ENCODE measurements around the gene INSRR.

INSRR gene

GRCh38 chr1:156848461-156849150 lies 10.3 kb downstream of the INSRR start:
- DNase-seq (ENCODE audit: low spot score): no peak

DNA sequence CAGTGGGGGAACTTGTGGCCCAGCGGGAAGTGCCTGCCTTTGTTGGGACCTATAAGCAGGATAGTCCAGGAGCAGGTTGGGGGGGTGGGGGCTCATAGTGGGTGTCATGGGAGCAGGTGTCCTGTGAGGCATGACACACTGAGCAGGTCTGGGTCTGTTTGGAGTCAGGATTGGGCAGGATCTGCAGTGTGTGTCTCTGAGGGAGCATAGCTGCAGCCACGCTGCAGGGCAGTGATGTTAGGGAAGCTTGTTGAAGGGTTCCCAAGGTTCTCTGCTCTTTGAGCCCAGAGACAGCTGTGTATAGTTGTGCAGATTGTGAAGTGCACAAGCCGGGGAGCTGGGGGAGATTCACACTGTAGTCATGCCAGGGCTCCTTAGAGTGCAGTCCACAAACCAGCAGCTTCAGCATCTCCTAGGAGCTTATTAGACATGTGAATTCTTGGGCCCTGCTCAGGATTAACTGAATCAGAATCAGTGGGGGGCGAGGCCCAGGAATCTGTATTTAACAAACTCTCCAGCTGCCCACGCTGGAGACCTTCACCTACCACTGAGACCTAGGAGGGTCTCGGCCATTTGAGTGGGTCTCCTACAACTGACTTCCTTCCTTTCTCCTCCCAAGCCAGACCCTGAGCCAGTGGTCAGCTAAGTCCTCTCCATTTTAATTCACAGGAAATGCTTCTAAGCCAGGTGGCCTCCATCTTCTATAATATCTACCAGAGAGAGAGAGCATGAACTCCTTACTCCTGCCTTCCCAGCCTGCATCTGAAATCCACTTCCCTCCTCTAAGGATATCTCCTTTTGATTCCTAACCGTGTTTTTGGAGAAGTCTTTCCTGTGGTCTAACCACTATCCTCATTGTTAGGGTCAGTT lies 11.1 kb downstream of the INSRR start:
- no peak for DNase-seq (ENCODE audit: low spot score)

DNA sequence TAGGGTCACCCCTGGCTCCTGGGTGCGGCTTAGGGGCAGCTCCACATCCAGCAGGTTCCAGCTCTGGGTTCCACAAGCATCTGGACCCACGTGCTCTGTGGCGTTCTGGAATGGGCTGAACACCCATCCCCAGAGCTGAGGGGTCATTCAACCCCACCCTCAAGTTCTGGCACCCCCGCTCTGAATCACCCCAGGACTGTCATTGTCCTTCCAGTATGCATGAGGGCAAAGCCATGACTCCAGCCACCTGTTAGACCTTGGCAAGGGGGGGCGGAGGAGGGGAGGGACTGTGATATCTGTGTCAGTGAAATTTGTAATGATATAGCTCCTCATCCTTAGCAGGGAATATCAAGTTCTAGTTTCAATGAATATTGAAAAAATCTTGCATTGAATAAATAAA lies 12.3 kb downstream of the INSRR start:
- DNase-seq (ENCODE audit: low spot score): no peak

DNA sequence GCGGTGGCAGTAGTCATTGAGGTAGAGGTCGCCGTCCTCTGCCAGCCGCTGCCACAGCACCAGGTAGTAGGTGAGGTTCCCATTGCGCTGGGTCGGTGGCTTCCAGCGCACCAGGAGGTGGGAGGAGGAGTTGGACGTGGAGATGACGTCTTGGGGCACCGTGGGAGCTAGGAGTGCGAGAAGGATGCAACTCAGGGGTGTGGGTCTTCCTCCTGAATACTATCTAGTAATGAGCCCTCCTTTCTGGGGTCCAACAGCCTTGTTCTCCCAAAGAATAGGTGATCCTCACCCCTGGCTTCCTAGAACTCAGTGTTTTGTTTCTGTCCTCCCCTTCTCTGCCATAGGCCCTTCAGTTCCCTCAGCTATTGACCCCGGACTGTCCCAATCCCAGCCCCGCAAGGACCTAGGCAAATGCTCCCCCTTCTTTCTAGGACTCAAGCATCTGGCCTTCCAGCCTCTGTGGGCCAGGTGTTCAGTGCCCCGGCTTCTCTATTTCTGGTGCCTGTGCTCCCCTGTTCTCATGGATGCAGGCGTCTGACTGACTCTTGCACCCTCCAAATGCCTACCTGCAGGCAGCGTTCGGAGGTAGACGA lies 12.9 kb downstream of the INSRR start:
- no peak for DNase-seq (ENCODE audit: low spot score)

GRCh38 chr1:156845055-156845952 lies 13.6 kb downstream of the INSRR start:
- no peak for DNase-seq (ENCODE audit: low spot score)

- no peak for DNase-seq (ENCODE audit: low spot score)
Measured at GRCh38 chr1:156844638-156845037, 14.3 kb downstream of the INSRR start.

DNA sequence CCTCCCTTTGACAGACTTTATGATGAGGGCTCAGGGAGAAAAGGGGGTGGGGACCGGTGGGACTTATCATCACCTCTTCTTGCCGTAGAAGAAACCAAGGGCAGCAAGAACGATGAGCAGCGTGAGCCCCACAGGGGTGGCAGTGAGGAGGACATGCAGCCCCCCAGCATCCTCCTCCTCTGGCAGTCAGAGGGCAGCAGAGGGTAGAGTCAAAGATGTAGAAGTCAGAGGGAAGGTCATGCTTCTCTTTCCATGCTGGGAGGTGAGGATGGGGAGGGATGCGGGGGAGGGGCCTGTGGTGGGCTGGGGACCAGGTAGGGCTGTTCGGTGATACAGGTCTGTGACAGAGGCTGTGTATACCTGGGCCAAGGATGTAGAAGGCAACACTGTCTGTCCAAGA lies 14.8 kb downstream of the INSRR start:
- DNase-seq (ENCODE audit: low spot score): no peak

GRCh38 chr1:156842618-156843300 lies 16.2 kb downstream of the INSRR start:
- DNase-seq (ENCODE audit: low spot score): no peak

DNA sequence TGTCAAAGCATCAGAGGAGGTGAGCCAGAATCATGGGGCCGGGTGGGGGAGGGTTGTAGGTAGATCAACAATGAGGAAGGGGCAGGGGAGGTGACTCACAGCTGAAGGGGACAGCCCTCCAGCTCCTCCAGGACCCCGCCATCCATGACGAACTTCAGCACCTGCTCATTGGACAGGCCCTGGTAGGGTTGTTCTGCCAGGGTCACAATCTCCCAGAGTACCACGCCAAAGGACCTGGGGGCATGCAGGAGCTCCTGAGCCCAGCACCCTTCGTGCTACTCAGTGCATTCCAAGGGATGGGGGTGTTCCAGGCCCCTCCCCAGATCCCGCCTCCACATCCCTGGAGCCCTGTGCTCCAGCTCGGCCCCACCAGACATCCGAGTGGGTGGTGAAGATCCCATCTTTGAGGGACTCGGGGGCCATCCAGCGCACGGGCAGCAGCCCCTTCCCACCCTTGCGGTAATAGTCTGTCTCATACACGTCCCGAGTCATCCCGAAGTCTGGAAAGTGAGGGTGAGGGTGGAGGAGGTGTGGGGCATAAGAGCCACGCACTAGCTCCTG lies 17.5 kb downstream of the INSRR start:
- DNase-seq (ENCODE audit: low spot score): no peak

DNA sequence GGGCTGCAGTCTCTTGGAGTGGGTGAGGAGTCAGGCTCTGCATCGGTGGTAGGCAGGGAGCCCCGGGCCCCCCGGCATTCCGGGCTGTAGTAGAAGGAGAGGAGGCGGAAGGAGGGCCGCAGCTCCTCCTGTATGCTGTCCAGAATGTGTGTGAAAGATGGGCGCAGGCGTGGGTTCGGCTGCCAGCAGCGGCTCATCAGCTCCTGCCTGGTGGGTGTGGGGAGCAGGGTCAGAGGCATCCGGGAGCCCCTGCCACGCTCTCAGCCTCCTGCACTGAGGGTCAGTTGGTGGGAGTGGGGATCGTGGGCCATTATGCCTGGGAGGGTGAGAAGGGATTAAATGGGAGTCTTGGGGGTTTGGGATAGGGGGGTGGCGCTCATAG lies 18.0 kb downstream of the INSRR start:
- DNase-seq (ENCODE audit: low spot score): no peak

DNA sequence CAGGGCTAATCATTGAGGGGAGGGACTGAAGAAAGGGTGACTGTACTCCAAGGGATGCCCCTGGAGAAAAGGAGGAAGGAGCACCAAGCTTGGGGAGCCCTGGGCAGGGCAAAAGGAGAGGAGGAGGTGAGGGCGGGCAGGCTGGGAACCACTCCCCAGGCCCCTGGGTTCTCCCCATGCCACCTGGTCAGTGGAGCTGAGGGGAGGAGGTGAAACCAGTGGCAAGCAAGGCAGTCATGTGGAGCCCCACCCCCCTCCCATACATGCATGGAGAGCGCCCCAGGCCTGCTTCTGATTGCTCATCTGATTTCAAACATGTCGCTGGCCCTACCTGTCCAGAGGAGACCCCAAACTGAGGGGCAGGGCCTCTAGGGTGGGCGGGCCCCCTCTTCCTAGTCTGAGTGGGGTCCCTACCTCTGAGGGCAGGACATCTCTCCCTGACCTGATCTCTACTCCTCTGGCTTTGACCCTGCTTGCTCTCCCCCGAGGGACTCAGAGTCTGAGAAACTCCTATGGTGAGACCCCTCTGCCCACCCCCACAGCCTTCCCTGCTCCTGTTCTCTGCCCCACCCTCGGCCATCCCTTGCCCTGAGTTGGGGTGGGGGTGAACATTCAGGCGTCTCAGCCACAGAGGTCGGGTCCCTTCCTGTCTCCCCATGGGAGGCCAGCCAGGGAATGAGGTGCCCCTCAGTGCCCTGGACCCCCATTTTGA lies 18.6 kb downstream of the INSRR start:
- DNase-seq (ENCODE audit: low spot score): no peak

- DNase-seq (ENCODE audit: low spot score): no peak
Measured at GRCh38 chr1:156839426-156840109, 19.3 kb downstream of the INSRR start.

GRCh38 chr1:156838972-156839371 lies 19.9 kb downstream of the INSRR start:
- peak; percentile 67 for DNase-seq (ENCODE audit: low spot score)

DNA sequence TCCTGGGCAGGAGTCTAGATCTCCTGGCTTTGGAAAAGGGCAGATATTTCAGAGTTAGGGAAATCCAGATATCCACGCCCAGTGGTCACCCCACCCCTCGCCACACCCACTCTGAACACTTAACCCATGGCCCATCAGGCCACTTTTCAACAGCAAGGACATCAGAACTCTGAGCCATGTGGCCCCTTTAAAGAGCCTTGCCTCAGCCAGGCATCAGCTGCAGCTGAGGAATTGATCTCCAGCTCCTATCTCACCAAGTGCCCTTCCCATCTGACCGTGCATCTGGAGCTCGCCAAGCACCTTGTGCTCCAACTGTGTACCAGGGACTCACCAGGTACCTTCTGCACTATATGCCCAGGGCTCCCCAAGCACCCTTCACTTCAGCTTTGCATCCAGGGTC lies 22.0 kb downstream of the INSRR start:
- DNase-seq (ENCODE audit: low spot score): no peak

DNA sequence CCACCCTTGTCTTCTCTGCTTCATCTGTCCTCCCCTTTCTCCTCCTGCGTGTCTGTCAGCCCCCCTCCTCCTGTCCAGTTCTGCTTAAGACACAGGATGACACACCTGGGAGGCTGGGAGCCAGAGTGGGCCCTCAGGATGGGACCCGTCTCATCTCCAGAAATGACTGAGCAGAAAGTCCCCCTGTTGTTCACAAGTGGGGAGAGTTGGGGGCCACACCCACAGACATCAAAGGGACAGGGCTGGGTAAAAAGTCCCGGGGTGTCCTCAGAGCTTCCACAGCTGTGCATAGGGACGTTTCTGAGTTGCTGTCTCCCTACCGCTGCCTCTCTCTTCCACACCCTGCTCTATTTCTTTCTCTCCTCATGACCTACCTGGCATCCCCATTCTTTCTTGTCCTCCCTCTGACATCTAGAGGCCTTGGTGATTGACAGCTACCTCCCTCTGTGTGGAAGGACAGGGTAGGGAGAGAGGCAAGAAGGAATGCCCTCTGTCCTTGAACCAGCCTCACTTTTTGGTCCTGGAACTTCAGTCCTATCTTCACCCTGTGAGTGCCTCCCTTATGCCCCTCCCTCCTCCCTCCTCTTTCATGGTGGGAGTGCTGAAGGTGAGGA lies 22.8 kb downstream of the INSRR start:
- no peak for DNase-seq (ENCODE audit: low spot score)

DNA sequence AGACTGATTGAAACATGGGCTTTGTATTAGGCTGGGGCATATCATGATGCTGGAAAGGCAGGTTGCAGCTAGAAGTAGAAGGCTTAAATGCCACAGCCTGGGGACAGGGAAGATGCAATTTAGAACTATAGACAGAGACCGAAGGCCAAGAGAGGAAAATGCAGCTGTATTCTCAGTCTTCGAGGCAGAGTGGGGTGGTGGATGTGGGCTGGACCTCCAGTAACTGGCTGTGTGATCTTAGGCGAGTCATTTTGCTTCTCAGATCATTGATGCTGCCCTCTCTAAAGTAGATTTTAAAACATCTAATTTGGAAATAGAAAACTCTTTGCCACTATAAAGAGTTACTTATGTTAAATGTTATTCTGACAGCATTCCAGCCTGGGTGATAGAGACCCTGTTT lies 24.6 kb downstream of the INSRR start:
- no peak for DNase-seq (ENCODE audit: low spot score)

- no peak for DNase-seq (ENCODE audit: low spot score)
Measured at GRCh38 chr1:156833603-156834002, 25.3 kb downstream of the INSRR start.

- no peak for DNase-seq (ENCODE audit: low spot score)
Measured at GRCh38 chr1:156832434-156832833, 26.5 kb downstream of the INSRR start.

GRCh38 chr1:156828400-156829124 lies 30.4 kb downstream of the INSRR start:
- no peak for DNase-seq (ENCODE audit: low spot score)
